Measurements from ENCODE around the gene BRINP1.

The BRINP1 gene

DNA sequence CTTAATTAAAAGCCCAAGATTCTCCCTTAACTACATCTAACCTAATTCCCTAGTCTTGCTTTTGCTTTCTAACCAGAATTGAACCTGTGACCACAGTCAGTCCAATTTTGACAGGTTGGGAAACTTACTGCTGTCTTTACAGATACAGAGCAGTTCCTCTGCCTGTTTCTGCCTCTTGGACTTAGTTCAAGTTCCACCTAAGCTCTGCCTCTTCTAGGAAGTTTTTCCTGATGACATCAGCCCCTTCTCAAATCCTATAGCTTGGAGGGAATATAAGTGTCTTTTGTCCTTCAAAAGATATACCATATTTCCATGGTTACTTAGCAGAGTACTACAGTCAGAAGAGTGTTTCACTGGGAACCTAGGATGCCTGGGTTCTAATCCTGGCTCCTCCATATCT, 31.7 kb downstream of the BRINP1 start:
- Histone ChIP-seq H3K27me3 (no peaks in the 10 kb centered on the region), H3K4me3 (ENCODE audit: low read depth, low read length) (no peak overlapping the region), H3K9me3 (no peaks in the 10 kb centered on the region; the same call in 1 of the 2 replicates), H3K36me3 (no peaks in the 10 kb centered on the region), H3K4me1 (no peaks in the 10 kb centered on the region)
- TF ChIP-seq, protein P1, sequence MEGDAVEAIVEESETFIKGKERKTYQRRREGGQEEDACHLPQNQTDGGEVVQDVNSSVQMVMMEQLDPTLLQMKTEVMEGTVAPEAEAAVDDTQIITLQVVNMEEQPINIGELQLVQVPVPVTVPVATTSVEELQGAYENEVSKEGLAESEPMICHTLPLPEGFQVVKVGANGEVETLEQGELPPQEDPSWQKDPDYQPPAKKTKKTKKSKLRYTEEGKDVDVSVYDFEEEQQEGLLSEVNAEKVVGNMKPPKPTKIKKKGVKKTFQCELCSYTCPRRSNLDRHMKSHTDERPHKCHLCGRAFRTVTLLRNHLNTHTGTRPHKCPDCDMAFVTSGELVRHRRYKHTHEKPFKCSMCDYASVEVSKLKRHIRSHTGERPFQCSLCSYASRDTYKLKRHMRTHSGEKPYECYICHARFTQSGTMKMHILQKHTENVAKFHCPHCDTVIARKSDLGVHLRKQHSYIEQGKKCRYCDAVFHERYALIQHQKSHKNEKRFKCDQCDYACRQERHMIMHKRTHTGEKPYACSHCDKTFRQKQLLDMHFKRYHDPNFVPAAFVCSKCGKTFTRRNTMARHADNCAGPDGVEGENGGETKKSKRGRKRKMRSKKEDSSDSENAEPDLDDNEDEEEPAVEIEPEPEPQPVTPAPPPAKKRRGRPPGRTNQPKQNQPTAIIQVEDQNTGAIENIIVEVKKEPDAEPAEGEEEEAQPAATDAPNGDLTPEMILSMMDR (IDR thresholded peaks at IDR 0.05; ENCODE audit: low read depth, low read length): no peak
- DNase-seq: no peak

DNA sequence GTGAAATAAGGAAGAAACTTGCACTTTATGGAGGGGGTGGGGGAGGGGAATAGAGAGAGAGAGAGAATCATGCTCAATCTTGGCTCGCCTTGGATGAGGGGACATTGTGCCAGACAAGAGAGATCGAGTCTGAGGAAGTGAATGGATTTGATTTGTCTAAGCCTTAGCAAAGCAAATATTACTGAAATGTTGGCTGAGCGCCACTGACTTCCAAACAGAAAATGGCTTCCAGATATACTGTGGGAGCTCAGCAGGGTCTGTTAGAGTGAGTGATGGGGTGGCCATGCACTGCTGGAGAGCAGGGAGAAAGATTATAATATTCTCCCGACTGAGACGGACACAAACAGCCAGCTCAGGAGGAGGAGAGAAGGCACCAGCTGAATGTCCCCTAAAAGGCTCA, 34.5 kb downstream of the BRINP1 start:
- DNase-seq: no peak
- no peaks in the 10 kb centered on the region for H3K36me3 ChIP-seq
- no peaks in the 10 kb centered on the region for H3K27me3 ChIP-seq
- H3K4me1 ChIP-seq: no peaks in the 10 kb centered on the region
- TF ChIP-seq, protein P1 (IDR thresholded peaks at IDR 0.05; ENCODE audit: low read depth, low read length): no peak
- no peaks in the 10 kb centered on the region; the same call in 1 of the 2 replicates for H3K9me3 ChIP-seq
- no peak overlapping the region for H3K4me3 ChIP-seq (ENCODE audit: low read depth, low read length)

DNA sequence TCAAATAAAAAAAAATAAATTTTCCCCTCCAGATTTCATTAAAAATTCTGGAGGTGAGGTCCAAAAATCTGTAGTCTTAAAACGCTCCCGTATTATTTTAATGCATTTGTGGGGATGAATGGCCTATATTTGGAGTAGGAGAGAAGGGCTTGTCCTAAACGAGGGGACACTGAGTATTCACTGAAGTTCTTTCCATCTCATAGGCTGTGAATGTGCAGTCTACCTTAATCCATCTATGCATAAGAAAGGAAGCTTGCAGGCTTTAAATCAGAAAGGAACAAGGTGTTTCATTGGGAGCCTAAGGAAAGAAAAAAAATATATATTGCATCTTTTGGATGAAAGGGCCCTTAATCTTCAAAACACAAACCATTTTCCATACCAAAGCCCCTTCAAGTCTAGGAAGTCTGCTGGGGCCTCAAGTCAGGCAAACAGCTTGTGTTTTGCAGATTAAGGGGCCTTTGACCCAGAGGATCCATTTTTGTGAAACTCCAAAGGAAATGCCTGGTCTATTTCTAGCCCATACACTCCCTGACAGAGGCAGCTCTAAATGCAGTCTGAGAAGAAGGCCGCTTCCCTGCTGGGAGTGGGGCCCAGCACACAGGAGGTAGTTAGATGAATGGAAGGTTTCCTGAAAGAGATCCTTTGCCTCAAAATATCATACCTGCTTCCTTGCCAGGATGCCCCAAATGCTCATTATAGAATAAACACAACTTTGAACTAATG, 35.6 kb downstream of the BRINP1 start:
- no peak overlapping the region for H3K4me3 ChIP-seq (ENCODE audit: low read depth, low read length)
- no peaks in the 10 kb centered on the region for H3K4me1 ChIP-seq
- H3K27me3 ChIP-seq: no peaks in the 10 kb centered on the region
- H3K9me3 ChIP-seq: no peaks in the 10 kb centered on the region; the same call in 1 of the 2 replicates
- no peak for DNase-seq
- no peaks in the 10 kb centered on the region for H3K36me3 ChIP-seq
- TF ChIP-seq, protein P1 (IDR thresholded peaks at IDR 0.05; ENCODE audit: low read depth, low read length): no peak

DNA sequence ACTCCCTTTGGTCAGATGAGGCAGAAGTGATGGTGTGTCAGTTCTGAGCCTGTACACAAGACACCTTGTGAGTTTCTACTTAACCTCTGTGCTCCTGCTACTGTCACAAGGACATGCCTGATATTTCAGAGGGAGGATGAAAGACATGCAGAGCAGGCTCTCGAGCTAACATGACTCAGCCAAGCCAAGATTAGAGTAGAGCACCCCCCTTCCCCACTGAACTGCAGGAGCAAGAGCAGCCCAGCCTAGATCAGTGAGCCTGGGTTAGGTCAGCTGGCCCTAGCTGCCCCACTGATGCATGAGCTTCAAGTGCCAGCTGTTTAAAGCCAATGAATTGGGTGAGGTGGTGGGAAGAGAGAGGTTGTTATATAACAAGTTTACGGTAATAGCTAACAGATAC, 36.7 kb downstream of the BRINP1 start:
- Histone ChIP-seq H3K4me1 (no peaks in the 10 kb centered on the region), H3K27me3 (no peaks in the 10 kb centered on the region), H3K4me3 (ENCODE audit: low read depth, low read length) (no peak overlapping the region), H3K9me3 (no peaks in the 10 kb centered on the region; the same call in 1 of the 2 replicates), H3K36me3 (no peaks in the 10 kb centered on the region)
- no peak for DNase-seq
- TF ChIP-seq, protein P1 (IDR thresholded peaks at IDR 0.05; ENCODE audit: low read depth, low read length): no peak

DNA sequence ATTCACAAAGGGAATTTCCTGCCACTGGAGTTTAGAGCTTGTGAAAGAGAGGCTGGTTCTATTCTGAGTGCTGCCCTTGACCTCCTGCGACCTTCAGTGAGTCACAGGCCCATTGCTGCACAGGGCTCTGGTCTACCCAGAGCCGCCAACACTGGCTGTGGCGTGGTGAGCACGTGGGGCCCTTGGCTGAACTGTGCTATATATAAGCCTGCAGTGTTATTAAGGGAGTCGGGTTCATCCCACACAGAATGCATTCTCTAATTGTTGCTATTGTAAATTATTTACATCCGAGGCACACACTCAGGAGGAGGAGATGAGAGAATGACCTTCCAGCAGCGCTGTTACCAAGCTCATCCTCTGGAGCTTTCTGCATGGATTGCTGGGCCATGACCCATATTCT, 47.1 kb downstream of the BRINP1 start:
- Histone ChIP-seq H3K4me1 (no peaks in the 10 kb centered on the region), H3K36me3 (no peaks in the 10 kb centered on the region), H3K9me3 (no peaks in the 10 kb centered on the region; the same call in 1 of the 2 replicates), H3K4me3 (ENCODE audit: low read depth, low read length) (no peak overlapping the region), H3K27me3 (no peaks in the 10 kb centered on the region)
- TF ChIP-seq, protein P1 (IDR thresholded peaks at IDR 0.05; ENCODE audit: low read depth, low read length): no peak
- DNase-seq: no peak

DNA sequence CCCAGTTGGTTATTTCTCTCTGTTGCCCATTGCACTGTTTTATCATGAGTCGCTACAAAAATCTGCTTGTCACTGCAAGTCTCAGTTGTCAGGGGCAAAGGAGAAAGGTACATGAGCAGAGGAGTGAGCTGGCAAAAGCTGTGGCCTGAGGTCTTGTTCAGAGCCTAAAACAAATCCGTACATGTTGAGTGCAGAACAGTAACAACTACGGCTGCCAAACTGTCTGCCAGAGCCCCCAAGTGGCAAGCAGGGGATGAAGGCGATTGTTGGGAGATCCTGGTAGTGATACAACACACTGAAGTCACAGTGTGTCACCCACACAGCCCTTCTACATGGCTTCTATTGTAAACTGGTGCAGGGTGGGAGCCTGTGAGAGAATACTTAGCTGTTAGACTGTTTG, 50.9 kb downstream of the BRINP1 start:
- DNase-seq: no peak
- no peaks in the 10 kb centered on the region for H3K36me3 ChIP-seq
- TF ChIP-seq, protein P1 (IDR thresholded peaks at IDR 0.05; ENCODE audit: low read depth, low read length): no peak
- H3K4me3 ChIP-seq (ENCODE audit: low read depth, low read length): no peak overlapping the region
- no peaks in the 10 kb centered on the region for H3K4me1 ChIP-seq
- no peaks in the 10 kb centered on the region for H3K27me3 ChIP-seq
- no peaks in the 10 kb centered on the region; the same call in 1 of the 2 replicates for H3K9me3 ChIP-seq

Data from BE2C (cell line).